ENCODE measurements around the gene NAA50.
A peak's percentile ranks its signal among the peaks of the same experiment; 100 is the strongest.

Gene NAA50

GRCh38 chr3:113746548-113747282 lies 666 bp upstream of the NAA50 start, which contains the start of gene ATP6V1A:
Gene ATP6V1A, plus strand, starts transcription at chr3:113747035. Its CDS starts 31,719 bp downstream, at chr3:113778754.
- peak; percentile 86 for DNase-seq (ENCODE audit: low spot score)
- no peak for TF ChIP-seq CTCF (IDR thresholded peaks at IDR 0.05; ENCODE audit: extremely low read depth, insufficient read depth, missing control alignments)
- in situ Hi-C loops (cut with MboI; ENCODE audit: low pct_unique_long_range_greater_than_20kb, low sequenced_read_pairs, unreplicated experiment): no loop called here

GRCh38 chr3:113744941-113745755 lies 901 bp downstream of the NAA50 start:
- peak; percentile 70 for TF ChIP-seq CTCF (IDR thresholded peaks at IDR 0.05; ENCODE audit: extremely low read depth, insufficient read depth, missing control alignments)
- in situ Hi-C loops (cut with MboI; ENCODE audit: low pct_unique_long_range_greater_than_20kb, low sequenced_read_pairs, unreplicated experiment): no loop called here
- DNase-seq (ENCODE audit: low spot score): peak; percentile 80

- DNase-seq (ENCODE audit: low spot score): no peak
- in situ Hi-C loops (cut with MboI; ENCODE audit: low pct_unique_long_range_greater_than_20kb, low sequenced_read_pairs, unreplicated experiment): no loop called here
- TF ChIP-seq CTCF (IDR thresholded peaks at IDR 0.05; ENCODE audit: extremely low read depth, insufficient read depth, missing control alignments): no peak
Measured at GRCh38 chr3:113743006-113743630, 2.9 kb downstream of the NAA50 start.

- in situ Hi-C loops (cut with MboI; ENCODE audit: low pct_unique_long_range_greater_than_20kb, low sequenced_read_pairs, unreplicated experiment): no loop called here
- TF ChIP-seq CTCF (IDR thresholded peaks at IDR 0.05; ENCODE audit: extremely low read depth, insufficient read depth, missing control alignments): no peak
Measured at GRCh38 chr3:113741620-113742019, 4.4 kb downstream of the NAA50 start.

GRCh38 chr3:113741086-113741485 lies 5.0 kb downstream of the NAA50 start:
- in situ Hi-C loops (cut with MboI; ENCODE audit: low pct_unique_long_range_greater_than_20kb, low sequenced_read_pairs, unreplicated experiment): no loop called here
- no peak for DNase-seq (ENCODE audit: low spot score)
- TF ChIP-seq CTCF (IDR thresholded peaks at IDR 0.05; ENCODE audit: extremely low read depth, insufficient read depth, missing control alignments): no peak

More at GRCh38 chr3:113741620-113742019, 4.4 kb downstream of the NAA50 start:
- DNase-seq (ENCODE audit: low spot score): no peak

GRCh38 chr3:113736548-113737089 lies 9.4 kb downstream of the NAA50 start:
- peak; percentile 61 for TF ChIP-seq CTCF (IDR thresholded peaks at IDR 0.05; ENCODE audit: extremely low read depth, insufficient read depth, missing control alignments)
- DNase-seq (ENCODE audit: low spot score): peak; percentile 42
- in situ Hi-C loops (cut with MboI; ENCODE audit: low pct_unique_long_range_greater_than_20kb, low sequenced_read_pairs, unreplicated experiment): loop anchor here (10.0 kb wide), 1 partner anchor 178 kb away; no protein-coding TSS in a partner anchor
